GM18519 (cell line): ENCODE results near the gene C20orf202.
"Not testable (repeated sequence)": the region's sequence is repeated elsewhere in the genome, so short reads cannot be mapped to it uniquely, and the experiment has no call there.

Source experiments
- ATAC-seq: cut with Tn5 transposase; IDR thresholded peaks from one replicate; pipeline ENCODE4 v1.9.1; 2021; ENCODE audit warnings: mild to moderate bottlenecking, moderate library complexity; ENCODE audit not compliant: unreplicated experiment, low FRiP score

Gene C20orf202

GRCh38 chr20:1241456-1241855 lies 38.2 kb downstream of the C20orf202 start:
- ATAC-seq: no peak

- ATAC-seq: no peak
These were observed 38.8 kb downstream of the C20orf202 start for GRCh38 chr20:1242099-1242498.

GRCh38 chr20:1242530-1242929 lies 39.3 kb downstream of the C20orf202 start:
- ATAC-seq: no peak

GRCh38 chr20:1245578-1245977 lies 42.3 kb downstream of the C20orf202 start:
- no peak for ATAC-seq

- ATAC-seq: no peak
These were observed 44.4 kb downstream of the C20orf202 start for GRCh38 chr20:1247689-1248088.

GRCh38 chr20:1250282-1250681 lies 47.0 kb downstream of the C20orf202 start:
- ATAC-seq: not testable (repeated sequence)

- ATAC-seq: no peak
These were observed 49.2 kb downstream of the C20orf202 start for GRCh38 chr20:1252416-1252815.

GRCh38 chr20:1254254-1254653 lies 51.0 kb downstream of the C20orf202 start:
- ATAC-seq: no peak

- ATAC-seq: no peak
These were observed 52.4 kb downstream of the C20orf202 start for GRCh38 chr20:1255675-1256074.
